A673 (cell line): ENCODE measurements around the gene ANKRD37. TPM values are rescaled to one million over a fixed set of nuclear protein-coding genes. Genes with fewer than 3 reads are reported as not detected.

Experiments
- BruUV-seq: library from RNA; stranded (reverse); fragments of 400-500 nt; replicated peaks from 2 replicates; lab custom pipeline; 2021; lab: Mats Ljungman, UMichigan
- CTCF ChIA-PET: fragments of 300-600 bp; sonication (Branson Sonifier 250); formaldehyde crosslinking; loops from one replicate; lab custom pipeline; 2022; ENCODE audit warnings: antibody characterized with exemption; lab: Charles Lee
- POLR2A ChIA-PET: fragments of 300-600 bp; sonication (Branson Sonifier 250); formaldehyde crosslinking; loops from one replicate; lab custom pipeline; 2022; ENCODE audit warnings: antibody characterized with exemption; ENCODE audit not compliant: low non-redundant PET; lab: Charles Lee
- DNase-seq: peaks from one replicate; pipeline ENCODE4 v3.0.0-alpha.2; 2015; ENCODE audit warnings: low spot score
- H3K27ac ChIP-seq: fragments of 200-600 bp; sonication (generic); 2 replicates; pipeline ENCODE4 v1.5.1; 2016; ENCODE audit warnings: mixed run types, low read depth, mild to moderate bottlenecking, mixed read lengths, antibody characterized with exemption, low read length; ENCODE audit not compliant: poor library complexity, severe bottlenecking
- H3K27me3 ChIP-seq: fragments of 200-600 bp; sonication (generic); replicated peaks from 2 replicates; pipeline ENCODE4 v1.6.1; 2017; ENCODE audit warnings: mixed run types, low read depth, mild to moderate bottlenecking, mixed read lengths, antibody characterized with exemption, low read length; ENCODE audit not compliant: insufficient read depth, poor library complexity
- H3K36me3 ChIP-seq: fragments of 200-600 bp; sonication (generic); 2 replicates; pipeline ENCODE4 v1.6.1; 2016; ENCODE audit warnings: mixed run types, mild to moderate bottlenecking, mixed read lengths, antibody characterized with exemption, low read length; ENCODE audit not compliant: insufficient read depth, poor library complexity, severe bottlenecking
- H3K4me1 ChIP-seq: fragments of 200-600 bp; sonication (generic); 2 replicates; pipeline ENCODE4 v1.6.1; 2017; ENCODE audit warnings: mixed run types, mild to moderate bottlenecking, mixed read lengths, antibody characterized with exemption, low read length; ENCODE audit not compliant: insufficient read depth, poor library complexity, severe bottlenecking
- H3K4me3 ChIP-seq: fragments of 200-600 bp; sonication (generic); 2 replicates; pipeline ENCODE4 v1.5.1; 2016; ENCODE audit warnings: low read depth, mixed run types, mild to moderate bottlenecking, mixed read lengths, low read length; ENCODE audit not compliant: poor library complexity, severe bottlenecking
- H3K9me3 ChIP-seq: fragments of 200-600 bp; sonication (generic); 2 replicates; pipeline ENCODE4 v1.6.1; 2016; ENCODE audit warnings: mixed run types, low read depth, mild to moderate bottlenecking, mixed read lengths, antibody characterized with exemption, low read length; ENCODE audit not compliant: poor library complexity, severe bottlenecking
- EZH2 ChIP-seq: fragments of 200-600 bp; sonication (generic); IDR thresholded peaks from 2 replicates; pipeline ENCODE4 v1.6.1; 2017; ENCODE audit warnings: borderline replicate concordance, low read depth, mild to moderate bottlenecking, mixed read lengths, antibody characterized with exemption, low read length; ENCODE audit not compliant: poor library complexity, severe bottlenecking
- intact Hi-C: fragments of 100-400 bp; cut with micrococcal nuclease; formaldehyde crosslinking; loops from one replicate; pipeline ENCODE4 v1.10.0; 2022; ENCODE audit not compliant: unreplicated experiment
- total RNA-seq: library from RNA; stranded (reverse); gene quantifications from 2 replicates; pipeline ENCODE4 v1.2.3, GENCODE V29; 2021
- TF ChIP-seq, protein P1 (sequence below): fragments of 300-800, 200-600 bp; sonication (generic); conservative IDR thresholded peaks from 2 replicates; pipeline ENCODE4 v1.5.1; 2017; ENCODE audit warnings: low read depth, mild to moderate bottlenecking, antibody characterized with exemption, low read length, moderate library complexity, mixed read lengths

ANKRD37 gene
- total RNA-seq, 1 experiment from 2014 or later, result not detected

DNA sequence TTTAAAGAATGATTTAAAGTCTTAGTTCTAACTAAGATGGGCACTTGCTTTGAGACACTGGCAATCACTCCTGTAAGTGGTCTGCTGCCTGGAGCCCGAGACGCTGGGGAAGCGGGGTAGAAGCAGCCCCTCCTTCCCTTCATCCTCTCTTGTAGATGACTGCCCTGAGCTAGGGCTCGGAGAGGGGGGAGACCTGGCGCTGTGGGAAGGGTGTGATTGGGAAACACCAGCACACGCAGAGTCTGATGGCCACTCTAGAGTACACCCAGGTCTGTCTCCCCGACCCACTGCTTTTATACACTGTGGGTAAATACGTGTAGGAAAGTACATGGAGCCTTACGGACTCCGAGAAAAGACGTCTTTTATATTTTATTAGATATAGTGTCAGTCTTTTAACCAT lies 24.9 kb upstream of the ANKRD37 start:
- no peak overlapping the region for H3K4me3 ChIP-seq
- no peaks in the 10 kb centered on the region for H3K9me3 ChIP-seq
- peaks cover 14% of the 10 kb centered on the region for H3K27me3 ChIP-seq
- ChIA-PET POLR2A (no interaction called here), CTCF (no interaction called here)
- no TSS peak for BruUV-seq
- DNase-seq, result no peak
- peaks cover 11% of the 10 kb centered on the region for H3K4me1 ChIP-seq
- H3K27ac ChIP-seq, result no peak overlapping the region
- intact Hi-C loops, result no loop called here
- no peak for TF ChIP-seq EZH2
- TF ChIP-seq, protein P1, sequence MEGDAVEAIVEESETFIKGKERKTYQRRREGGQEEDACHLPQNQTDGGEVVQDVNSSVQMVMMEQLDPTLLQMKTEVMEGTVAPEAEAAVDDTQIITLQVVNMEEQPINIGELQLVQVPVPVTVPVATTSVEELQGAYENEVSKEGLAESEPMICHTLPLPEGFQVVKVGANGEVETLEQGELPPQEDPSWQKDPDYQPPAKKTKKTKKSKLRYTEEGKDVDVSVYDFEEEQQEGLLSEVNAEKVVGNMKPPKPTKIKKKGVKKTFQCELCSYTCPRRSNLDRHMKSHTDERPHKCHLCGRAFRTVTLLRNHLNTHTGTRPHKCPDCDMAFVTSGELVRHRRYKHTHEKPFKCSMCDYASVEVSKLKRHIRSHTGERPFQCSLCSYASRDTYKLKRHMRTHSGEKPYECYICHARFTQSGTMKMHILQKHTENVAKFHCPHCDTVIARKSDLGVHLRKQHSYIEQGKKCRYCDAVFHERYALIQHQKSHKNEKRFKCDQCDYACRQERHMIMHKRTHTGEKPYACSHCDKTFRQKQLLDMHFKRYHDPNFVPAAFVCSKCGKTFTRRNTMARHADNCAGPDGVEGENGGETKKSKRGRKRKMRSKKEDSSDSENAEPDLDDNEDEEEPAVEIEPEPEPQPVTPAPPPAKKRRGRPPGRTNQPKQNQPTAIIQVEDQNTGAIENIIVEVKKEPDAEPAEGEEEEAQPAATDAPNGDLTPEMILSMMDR, result no peak
- H3K36me3 ChIP-seq, result no peaks in the 10 kb centered on the region

DNA sequence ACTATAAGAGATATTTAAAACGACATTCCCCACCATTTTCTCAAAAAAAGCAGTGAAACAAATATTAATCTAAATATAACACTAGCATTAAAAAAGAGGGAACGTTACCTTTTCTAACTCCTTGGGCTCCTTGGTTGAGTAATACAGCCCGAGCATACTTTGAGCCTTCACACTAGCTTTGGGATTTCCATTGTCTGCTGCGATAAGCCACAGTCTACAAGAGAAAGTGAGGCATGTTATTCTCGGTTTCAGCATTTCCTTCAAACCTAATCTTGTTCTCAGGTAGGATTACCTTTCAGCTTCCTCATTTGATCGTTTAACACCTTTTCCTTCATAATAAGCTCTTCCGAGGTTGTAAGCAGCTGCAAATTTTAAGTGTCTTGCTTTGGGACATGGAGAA lies 22.6 kb upstream of the ANKRD37 start:
- TF ChIP-seq, protein P1, result no peak
- TF ChIP-seq EZH2, result no peak
- POLR2A ChIA-PET, result no interaction called here
- BruUV-seq, result no TSS peak
- no peak overlapping the region for H3K27ac ChIP-seq
- no peak overlapping the region for H3K4me3 ChIP-seq
- no peaks in the 10 kb centered on the region for H3K36me3 ChIP-seq
- H3K27me3 ChIP-seq, result peaks cover 24% of the 10 kb centered on the region
- H3K4me1 ChIP-seq, result peaks cover 11% of the 10 kb centered on the region
- intact Hi-C loops, result no loop called here
- no peak for DNase-seq
- CTCF ChIA-PET, result no interaction called here
- H3K9me3 ChIP-seq, result no peaks in the 10 kb centered on the region

- no peak for DNase-seq
- peaks cover 11% of the 10 kb centered on the region for H3K4me1 ChIP-seq
- no peak for TF ChIP-seq EZH2
- TF ChIP-seq, protein P1, result no peak
- H3K36me3 ChIP-seq, result no peaks in the 10 kb centered on the region
- ChIA-PET CTCF (no interaction called here), POLR2A (no interaction called here)
- intact Hi-C loops, result no loop called here
- H3K9me3 ChIP-seq, result no peaks in the 10 kb centered on the region
- no peak overlapping the region for H3K27ac ChIP-seq
- BruUV-seq, result no TSS peak
- peaks cover 24% of the 10 kb centered on the region for H3K27me3 ChIP-seq
- no peak overlapping the region for H3K4me3 ChIP-seq
Observed at GRCh38 chr4:185374573-185374972, 22.1 kb upstream of the ANKRD37 start.
